A549 (cell line): ENCODE measurements around the gene STPG4.

Experiments used
- CEBPB ChIP-seq, 2 experiments: fragments of >200 bp in 1 of 2; sonication (Bioruptor Twin) in 1 of 2; formaldehyde crosslinking in 1 of 2; IDR thresholded peaks; 2 replicates each; pipeline ENCODE4 v1.6.1; 2012 to 2016
- CTCF ChIP-seq: fragments of >200 bp; sonication (Bioruptor Twin); formaldehyde crosslinking; IDR thresholded peaks from 3 replicates; pipeline ENCODE4 v1.5.1; 2016
- ELK1 ChIP-seq: fragments of 150-350 bp; IDR thresholded peaks from 2 replicates; pipeline ENCODE4 v1.6.1; 2014; ENCODE audit warnings: low read depth, mild to moderate bottlenecking, low read length
- ESRRA ChIP-seq: fragments of 150-350 bp; IDR thresholded peaks from 2 replicates; pipeline ENCODE4 v1.6.1; 2014; ENCODE audit warnings: mild to moderate bottlenecking, low read length, borderline replicate concordance
- HMGXB4 ChIP-seq: fragments of 250-450 bp; sonication (Bioruptor Pico); IDR thresholded peaks from 2 replicates; pipeline ENCODE4 v1.5.0; 2021; ENCODE audit warnings: mild to moderate bottlenecking, moderate library complexity, borderline replicate concordance
- MAX ChIP-seq: IDR thresholded peaks from 2 replicates; pipeline ENCODE4 v1.6.1; 2012
- MAZ ChIP-seq: fragments of 150-350 bp; IDR thresholded peaks from 2 replicates; pipeline ENCODE4 v1.6.1; 2014; ENCODE audit warnings: antibody characterized with exemption, low read depth, low read length, borderline replicate concordance
- POLR2A ChIP-seq: IDR thresholded peaks from 2 replicates; pipeline ENCODE4 v1.6.1; 2012; ENCODE audit warnings: mild to moderate bottlenecking, low read length
- RFX5 ChIP-seq: fragments of 450-650 bp; IDR thresholded peaks from 2 replicates; pipeline ENCODE4 v1.7.1; 2014; ENCODE audit warnings: antibody characterized with exemption, mild to moderate bottlenecking, moderate library complexity
- SMC3 ChIP-seq: fragments of >200 bp; sonication (Bioruptor Twin); formaldehyde crosslinking; IDR thresholded peaks from 3 replicates; pipeline ENCODE4 v1.6.1; 2018; ENCODE audit warnings: inconsistent platforms
- TP53 ChIP-seq: fragments of 250-450 bp; sonication (Bioruptor Pico); IDR thresholded peaks from 2 replicates; pipeline ENCODE4 v1.5.0; 2021; ENCODE audit warnings: mild to moderate bottlenecking, moderate library complexity

- no peak for TF ChIP-seq CTCF
- TF ChIP-seq RFX5, result no peak
- TF ChIP-seq SMC3, result no peak
- TF ChIP-seq CEBPB (IDR thresholded peaks at IDR 0.05), result no peak
- no peak for TF ChIP-seq POLR2A
- no peak for TF ChIP-seq MAX
- TF ChIP-seq TP53 (CRISPR knock-in tag), result no peak
- no peak for TF ChIP-seq MAZ
- TF ChIP-seq ELK1, result no peak
- no peak for TF ChIP-seq ESRRA
- no peak for TF ChIP-seq HMGXB4
Observed at GRCh38 chr2:47126783-47127182, 28.3 kb downstream of the STPG4 start.
